HG03442 (cell line): Measurements from ENCODE around the gene TMEM79.
"Not testable (repeated sequence)": the region's sequence is repeated elsewhere in the genome, so short reads cannot be mapped to it uniquely, and the experiment has no call there.

Source experiments
- ATAC-seq: cut with Tn5 transposase; IDR thresholded peaks from one replicate; pipeline ENCODE4 v1.9.1; 2021; ENCODE audit warnings: mild to moderate bottlenecking, moderate library complexity; ENCODE audit not compliant: unreplicated experiment

Gene TMEM79

DNA sequence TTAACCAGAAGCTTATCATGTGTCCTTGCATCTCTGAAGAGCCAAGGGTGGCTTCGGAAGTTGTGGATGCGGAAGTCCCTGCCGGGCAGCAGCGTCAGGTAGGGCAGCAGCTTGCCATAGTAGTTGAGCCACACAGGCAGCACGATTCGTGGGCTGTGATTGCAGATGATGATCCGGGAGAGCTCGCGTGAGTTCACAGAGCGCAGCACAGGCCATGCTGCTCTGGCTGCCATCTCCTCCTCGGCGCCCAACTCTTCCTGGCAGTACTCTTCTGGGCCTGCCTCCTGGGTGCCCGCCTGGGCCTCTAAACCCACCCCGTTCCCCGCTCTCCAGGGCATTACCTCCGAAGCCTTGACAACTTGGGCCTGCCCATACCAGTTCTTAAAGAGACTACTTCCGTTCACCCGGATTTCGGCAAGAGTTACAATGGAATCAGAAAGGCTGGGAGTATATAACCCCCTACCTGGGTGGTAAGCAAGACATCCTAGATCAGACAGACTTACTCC lies 14.8 kb downstream of the TMEM79 start, which contains the start of gene VHLL:
VHLL (minus strand) TSS at position 456 of the 506 bp plus-strand sequence; CDS start at position 338, 118 bp downstream.
- no peak for ATAC-seq

GRCh38 chr1:156303241-156303640 lies 19.1 kb downstream of the TMEM79 start:
- ATAC-seq: no peak

DNA sequence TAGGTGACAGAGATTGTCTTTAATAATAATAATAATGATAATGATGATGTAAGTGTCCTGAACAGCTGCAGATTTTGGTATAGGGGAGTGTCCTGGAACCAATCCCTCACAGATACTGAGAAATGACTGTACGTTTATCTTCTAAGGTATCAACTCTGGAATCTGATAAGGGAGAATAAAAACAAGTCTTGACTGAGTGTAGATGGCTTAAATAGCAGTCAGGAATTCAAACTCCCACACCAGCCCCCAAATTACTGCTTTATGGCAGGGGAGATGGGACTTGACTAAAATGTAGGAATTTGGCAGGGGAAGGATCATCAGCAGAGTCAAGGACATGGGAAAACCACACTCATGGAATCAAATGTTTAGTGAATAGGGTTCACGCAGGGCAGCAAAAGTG lies 21.1 kb downstream of the TMEM79 start:
- ATAC-seq: no peak

GRCh38 chr1:156308078-156308477 lies 24.0 kb downstream of the TMEM79 start:
- ATAC-seq: no peak

DNA sequence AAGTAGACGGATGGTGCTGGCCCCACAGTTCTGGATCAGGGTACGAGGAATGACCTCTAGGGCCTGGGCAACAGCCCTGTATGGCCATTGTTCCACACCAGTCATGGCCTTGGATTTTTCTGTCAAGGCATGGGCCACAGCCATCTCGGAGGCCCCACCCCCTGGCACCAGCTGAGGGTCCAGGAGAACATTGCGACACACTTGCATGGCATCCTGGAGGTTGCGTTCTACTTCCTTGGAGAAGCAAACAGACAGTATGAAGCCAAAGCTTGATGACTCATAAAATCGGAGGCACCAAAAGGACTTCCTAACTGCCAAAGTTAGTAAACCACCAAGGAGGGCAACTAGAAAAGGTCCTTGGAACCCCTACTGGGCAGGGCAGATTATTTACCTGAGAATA lies 26.8 kb downstream of the TMEM79 start:
- ATAC-seq: no peak

DNA sequence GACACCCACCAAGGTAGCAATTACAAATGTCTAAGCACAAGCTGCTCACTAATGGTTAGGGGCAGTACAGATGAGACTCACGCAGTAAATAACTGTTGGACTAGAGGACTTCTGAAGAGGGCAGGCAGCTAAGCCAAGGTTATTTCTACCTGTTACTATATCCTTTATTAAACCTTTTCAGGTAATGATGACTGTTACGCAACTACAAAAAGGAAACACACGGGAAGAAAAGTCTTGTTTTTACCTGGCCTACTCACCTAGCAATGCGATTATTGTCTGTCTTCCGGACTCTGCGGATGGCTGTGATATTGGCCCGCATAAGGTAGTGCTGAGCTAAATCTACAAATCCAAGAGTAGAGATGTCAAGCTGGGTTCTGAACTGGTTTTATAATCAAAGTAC lies 32.8 kb downstream of the TMEM79 start:
- no peak for ATAC-seq

DNA sequence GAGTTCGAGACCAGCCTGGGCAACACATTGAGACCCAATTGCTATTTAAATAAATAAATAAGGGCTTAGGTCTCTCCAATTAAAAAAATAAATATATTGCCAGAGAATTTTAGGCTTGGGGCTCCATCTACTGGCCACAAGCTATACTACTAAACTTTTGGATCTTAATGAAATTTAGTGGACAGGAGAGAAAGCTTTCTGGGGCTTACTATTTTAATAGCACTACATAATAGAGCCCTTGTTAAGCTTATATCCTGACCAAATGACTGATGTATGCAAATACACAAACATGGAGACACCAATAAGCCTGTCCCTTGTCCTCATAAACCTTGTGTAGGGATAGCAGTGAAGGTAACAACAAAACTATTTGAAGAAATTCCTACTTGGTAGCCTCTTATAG lies 35.5 kb downstream of the TMEM79 start:
- ATAC-seq: no peak

GRCh38 chr1:156320560-156320959 lies 36.4 kb downstream of the TMEM79 start:
- ATAC-seq: no peak

- not testable (repeated sequence) for ATAC-seq
Measured at GRCh38 chr1:156323179-156323578, 39.1 kb downstream of the TMEM79 start.

DNA sequence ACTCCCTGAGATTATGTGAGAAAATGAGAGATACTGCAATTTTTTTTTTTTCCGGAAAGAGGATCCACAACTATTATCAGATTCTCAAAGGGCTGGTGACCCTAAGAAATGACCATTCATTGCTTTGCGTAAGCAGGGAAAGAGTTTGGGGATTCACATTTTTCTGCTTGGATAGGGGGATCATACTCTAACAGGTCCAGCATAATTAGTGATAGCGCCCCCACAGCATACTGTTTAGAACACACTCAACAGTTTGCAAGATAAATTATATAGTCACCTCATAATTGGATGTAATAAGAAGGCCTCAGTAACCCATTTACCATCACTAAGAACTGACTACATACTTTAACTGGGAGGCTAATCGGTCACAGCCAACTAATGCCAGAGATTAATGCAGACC lies 52.1 kb downstream of the TMEM79 start:
- no peak for ATAC-seq

GRCh38 chr1:156337052-156337887 lies 53.1 kb downstream of the TMEM79 start:
- ATAC-seq: no peak

- no peak for ATAC-seq
Measured at GRCh38 chr1:156337888-156338179, 53.7 kb downstream of the TMEM79 start.

DNA sequence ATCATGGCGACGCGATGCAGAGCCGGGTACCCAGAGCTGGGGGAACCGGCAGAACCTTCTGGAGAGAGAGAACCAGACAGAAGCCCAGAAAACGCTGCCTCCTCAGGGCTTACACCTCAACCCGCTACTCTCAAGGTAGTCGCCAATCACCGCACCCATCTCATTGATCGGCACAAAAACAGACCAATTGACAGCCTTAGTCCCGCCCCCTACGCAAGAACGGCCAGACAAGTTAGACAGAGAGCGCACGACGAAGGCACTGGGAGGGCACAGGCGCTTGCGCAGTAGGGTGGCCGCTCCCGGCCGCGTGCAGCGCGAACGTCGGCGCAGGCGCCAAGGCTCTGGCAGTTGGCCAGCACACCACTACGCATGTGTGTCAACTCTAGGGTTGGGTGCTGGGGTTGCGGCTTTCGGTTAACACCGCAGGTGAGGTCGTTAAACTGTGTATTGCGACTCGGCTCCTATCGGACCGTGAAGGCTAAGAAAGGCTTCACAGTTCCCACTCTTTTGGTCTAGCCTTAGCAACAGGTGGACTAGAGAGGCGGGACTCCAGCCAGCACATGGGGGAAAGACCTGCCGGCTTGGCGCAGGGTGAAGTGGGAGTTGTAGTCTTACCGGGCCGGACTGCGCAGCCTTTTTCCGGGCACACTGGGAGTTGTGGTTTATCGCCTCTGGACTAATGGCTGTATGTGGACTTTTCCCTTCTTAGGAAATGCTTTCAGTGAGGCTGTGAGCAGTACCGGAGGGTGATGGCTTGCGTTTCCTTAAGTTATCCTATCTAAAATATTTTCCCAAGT lies 54.3 kb downstream of the TMEM79 start, which contains the start of the genes CCT3 and TSACC:
CCT3 (minus strand) TSS at position 113 of the 797 bp plus-strand sequence; CDS start at position 5, 108 bp downstream.
TSACC (plus strand) TSS at position 347 of the 797 bp plus-strand sequence. CDS start 1,232 bp downstream, outside the sequence.
- ATAC-seq: peak; percentile 93
